IPS-18c (cell line): Measurements from ENCODE around the gene SGSM1.

Source experiments
- H3K4me3 ChIP-seq: 2 replicates; pipeline ENCODE4 v1.7.0; 2013; ENCODE audit warnings: low read depth, mild to moderate bottlenecking, low read length, moderate library complexity; ENCODE audit not compliant: insufficient read depth
- H3K9me3 ChIP-seq: one replicate; pipeline ENCODE4 v1.6.1; 2013; ENCODE audit warnings: mild to moderate bottlenecking, low read length, moderate library complexity; ENCODE audit not compliant: control insufficient read depth, insufficient read depth

Gene SGSM1

GRCh38 chr22:24801901-24802465, 4.0 kb upstream of the SGSM1 start:
- H3K4me3 ChIP-seq: no peak overlapping the region
- no peaks in the 10 kb centered on the region for H3K9me3 ChIP-seq

GRCh38 chr22:24803064-24803542, 2.9 kb upstream of the SGSM1 start:
- Histone ChIP-seq H3K4me3 (no peak overlapping the region), H3K9me3 (no peaks in the 10 kb centered on the region)

GRCh38 chr22:24806663-24807001, 621 bp downstream of the SGSM1 start:
- H3K4me3 ChIP-seq: peak overlapping the region; percentile 78
- H3K9me3 ChIP-seq: no peaks in the 10 kb centered on the region

- Histone ChIP-seq H3K9me3 (no peaks in the 10 kb centered on the region), H3K4me3 (no peak overlapping the region)
Observed at GRCh38 chr22:24807284-24807950, 1.4 kb downstream of the SGSM1 start.

GRCh38 chr22:24809331-24809730, 3.3 kb downstream of the SGSM1 start:
- Histone ChIP-seq H3K9me3 (no peaks in the 10 kb centered on the region), H3K4me3 (no peak overlapping the region)

- Histone ChIP-seq H3K9me3 (no peaks in the 10 kb centered on the region), H3K4me3 (no peak overlapping the region)
Observed at GRCh38 chr22:24810043-24810749, 4.2 kb downstream of the SGSM1 start.

GRCh38 chr22:24812950-24813775, 7.2 kb downstream of the SGSM1 start:
- no peaks in the 10 kb centered on the region for H3K9me3 ChIP-seq
- H3K4me3 ChIP-seq: no peak overlapping the region

- H3K4me3 ChIP-seq: no peak overlapping the region
Observed at GRCh38 chr22:24813861-24814770, 8.1 kb downstream of the SGSM1 start.

GRCh38 chr22:24816806-24817205, 10.8 kb downstream of the SGSM1 start:
- Histone ChIP-seq H3K9me3 (no peaks in the 10 kb centered on the region), H3K4me3 (no peak overlapping the region)

More at GRCh38 chr22:24813861-24814770, 8.1 kb downstream of the SGSM1 start:
- H3K9me3 ChIP-seq: no peaks in the 10 kb centered on the region

GRCh38 chr22:24819487-24819886, 13.5 kb downstream of the SGSM1 start:
- Histone ChIP-seq H3K9me3 (no peaks in the 10 kb centered on the region), H3K4me3 (no peak overlapping the region)

- no peaks in the 10 kb centered on the region for H3K9me3 ChIP-seq
Observed at GRCh38 chr22:24819911-24820461, 14.0 kb downstream of the SGSM1 start.

GRCh38 chr22:24822471-24822870, 16.5 kb downstream of the SGSM1 start:
- Histone ChIP-seq H3K4me3 (no peak overlapping the region), H3K9me3 (no peaks in the 10 kb centered on the region)

More at GRCh38 chr22:24819911-24820461, 14.0 kb downstream of the SGSM1 start:
- no peak overlapping the region for H3K4me3 ChIP-seq

GRCh38 chr22:24823787-24824186, 17.8 kb downstream of the SGSM1 start:
- Histone ChIP-seq H3K9me3 (no peaks in the 10 kb centered on the region), H3K4me3 (no peak overlapping the region)

GRCh38 chr22:24824250-24824649, 18.2 kb downstream of the SGSM1 start:
- Histone ChIP-seq H3K4me3 (no peak overlapping the region), H3K9me3 (no peaks in the 10 kb centered on the region)

GRCh38 chr22:24824915-24825314, 18.9 kb downstream of the SGSM1 start:
- H3K9me3 ChIP-seq: no peaks in the 10 kb centered on the region
- no peak overlapping the region for H3K4me3 ChIP-seq

GRCh38 chr22:24826710-24827285, 20.8 kb downstream of the SGSM1 start:
- Histone ChIP-seq H3K4me3 (no peak overlapping the region), H3K9me3 (no peaks in the 10 kb centered on the region)
